ENCODE results near the gene ZBTB2. TPM values are rescaled to one million over a fixed set of nuclear protein-coding genes. Genes with fewer than 3 reads are reported as not detected.
"Not testable (repeated sequence)": the region's sequence is repeated elsewhere in the genome, so short reads cannot be mapped to it uniquely, and the experiment has no call there.

ZBTB2 gene
- total and polyA plus RNA-seq, 2 donors (not counting 3 experiments of a cell fraction or from before 2014, with no cell fraction given), result 11.8 to 13.1 TPM

DNA sequence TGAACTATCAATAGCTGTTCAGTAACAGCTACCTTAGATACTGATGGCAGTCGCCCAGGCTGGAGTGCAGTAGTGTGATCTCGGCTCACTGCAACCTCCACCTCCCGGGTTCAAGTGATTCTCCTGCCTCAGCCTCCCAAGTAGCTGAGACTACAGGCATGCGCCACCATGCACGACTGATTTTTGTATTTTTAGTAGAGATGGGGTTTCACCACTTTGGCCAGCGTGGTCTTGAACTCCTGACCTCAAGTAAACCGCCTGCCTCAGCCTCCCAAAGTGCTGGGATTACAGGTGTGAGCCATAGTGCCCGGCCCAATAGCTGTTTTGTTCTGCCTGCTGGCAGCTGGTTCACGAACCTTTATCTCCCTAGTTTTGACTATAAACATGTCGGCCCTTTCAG lies 48.6 kb downstream of the ZBTB2 start:
- H3K9me1 ChIP-seq (replicated peaks; ENCODE audit: control insufficient read depth, extremely low read depth, insufficient read depth, low read length); H3K4me2 ChIP-seq (ENCODE audit: insufficient read depth, low read length); H3K9me3 ChIP-seq (replicated peaks; ENCODE audit: control insufficient read depth, insufficient read depth, low read length); H3K4me1 ChIP-seq (ENCODE audit: control insufficient read depth, extremely low read depth, insufficient read depth, low read length); H3K9ac ChIP-seq (replicated peaks; ENCODE audit: extremely low read depth, insufficient read depth, low read length); dilution Hi-C loops (cut with MboI; ENCODE audit: extremely low pct_ligation_motif_present, low sequenced_read_pairs); H3K27me3 ChIP-seq (ENCODE audit: control insufficient read depth in 2 of 2, insufficient read depth in 2 of 2, low read length in 2 of 2); POLR2A ChIA-PET; H3K36me3 ChIP-seq (ENCODE audit: control insufficient read depth in 2 of 2, extremely low read depth in 1 of 2, insufficient read depth in 2 of 2, low read length in 2 of 2); DNase-seq (ENCODE audit: low read depth, low spot score); H4K20me1 ChIP-seq (replicated peaks; ENCODE audit: control insufficient read depth, extremely low read depth, insufficient read depth, low read length); intact Hi-C loops (cut with micrococcal nuclease); FAIRE-seq; H3K27ac ChIP-seq (ENCODE audit: insufficient read depth, low read depth, low read length); BruUV-seq (replicated peaks); H3K4me3 ChIP-seq (replicated peaks in 1 of 3; ENCODE audit: insufficient read depth in 1 of 3, low read depth in 1 of 3, low read length in 3 of 3); H2AFZ ChIP-seq (ENCODE audit: low read depth, low read length): not testable (repeated sequence)
- peaks cover 86% of the 10 kb centered on the region for H3K79me2 ChIP-seq (ENCODE audit: control insufficient read depth, insufficient read depth, low read length)
- TF ChIP-seq POLR2AphosphoS5 (IDR thresholded peaks at IDR 0.05; ENCODE audit: insufficient read depth, low read depth, low read length), result peak; percentile 11
- CTCF ChIA-PET, result interaction anchor here (0.7 to 1.6 kb wide), 2 partner anchors 19 to 451 kb away, joined by 3 to 7 read pairs; no protein-coding TSS in a partner anchor

DNA sequence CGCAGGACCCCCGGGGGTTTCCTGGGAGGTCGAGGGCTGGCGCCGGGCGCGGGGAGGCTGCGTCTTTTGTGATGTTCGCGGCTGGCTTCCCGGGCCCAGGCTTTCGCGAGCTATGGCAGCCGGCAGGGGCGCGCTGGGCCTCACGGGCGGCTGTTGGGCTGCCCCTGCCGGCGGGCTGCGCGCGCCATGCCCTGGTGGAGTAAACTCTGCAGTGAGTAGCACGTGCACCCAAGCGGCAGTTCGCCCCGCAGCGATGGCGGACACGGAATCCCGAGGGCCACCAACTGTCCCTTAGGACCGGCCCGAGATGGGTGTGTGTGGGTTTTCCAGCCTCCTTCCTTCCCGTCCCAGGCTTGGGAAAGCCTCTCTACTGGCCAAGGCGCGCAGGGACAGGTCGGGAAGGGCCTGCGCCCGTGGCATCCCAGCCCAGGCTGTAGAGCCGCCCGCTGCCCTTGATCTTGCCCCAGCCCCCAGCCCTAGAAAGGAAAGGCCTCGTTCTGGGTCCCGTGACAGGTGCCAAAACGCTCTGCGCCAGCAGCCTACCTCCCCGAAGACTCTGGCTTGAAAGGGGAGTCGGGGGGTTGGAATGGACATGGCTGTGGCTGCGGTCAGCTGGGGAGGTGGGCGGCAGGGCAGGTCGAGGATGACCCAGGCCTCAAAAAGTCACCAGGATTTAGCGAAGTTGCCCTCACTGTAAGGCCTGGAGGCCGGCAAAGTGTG lies 49.7 kb downstream of the ZBTB2 start:
- Histone ChIP-seq H3K4me3 (replicated peaks in 1 of 3; ENCODE audit: insufficient read depth in 1 of 3, low read depth in 1 of 3, low read length in 3 of 3) (no peak overlapping the region), H3K9me1 (replicated peaks; ENCODE audit: control insufficient read depth, extremely low read depth, insufficient read depth, low read length) (no peaks in the 10 kb centered on the region), H2AFZ (ENCODE audit: low read depth, low read length) (no peak overlapping the region), H3K27ac (ENCODE audit: insufficient read depth, low read depth, low read length) (no peak overlapping the region), H3K79me2 (ENCODE audit: control insufficient read depth, insufficient read depth, low read length) (peaks cover 89% of the 10 kb centered on the region), H3K36me3 (ENCODE audit: control insufficient read depth in 2 of 2, extremely low read depth in 1 of 2, insufficient read depth in 2 of 2, low read length in 2 of 2) (peaks cover 2 to 8% of the 10 kb centered on the region in 2 experiments), H3K27me3 (ENCODE audit: control insufficient read depth in 2 of 2, insufficient read depth in 2 of 2, low read length in 2 of 2) (no peaks in the 10 kb centered on the region), H3K4me2 (ENCODE audit: insufficient read depth, low read length) (no peak overlapping the region), H3K4me1 (ENCODE audit: control insufficient read depth, extremely low read depth, insufficient read depth, low read length) (no peaks in the 10 kb centered on the region), H3K9ac (replicated peaks; ENCODE audit: extremely low read depth, insufficient read depth, low read length) (no peak overlapping the region), H3K9me3 (replicated peaks; ENCODE audit: control insufficient read depth, insufficient read depth, low read length) (no peaks in the 10 kb centered on the region), H4K20me1 (replicated peaks; ENCODE audit: control insufficient read depth, extremely low read depth, insufficient read depth, low read length) (no peaks in the 10 kb centered on the region)
- BruUV-seq (replicated peaks), result no TSS peak
- DNase-seq (ENCODE audit: low read depth, low spot score), result no peak
- POLR2A ChIA-PET, result no interaction called here
- TF ChIP-seq MYC (IDR thresholded peaks at IDR 0.05; ENCODE audit: low read depth, low read length), result no peak
- intact Hi-C loops (cut with micrococcal nuclease), result no loop called here
- CTCF ChIA-PET, result interaction anchor here (1.6 kb wide), 1 partner anchor 450 kb away, joined by 7 read pairs; no protein-coding TSS in a partner anchor
- dilution Hi-C loops (cut with MboI; ENCODE audit: extremely low pct_ligation_motif_present, low sequenced_read_pairs), result no loop called here
- no peak for FAIRE-seq
